Measurements from ENCODE around the gene CAPS.

- TF ChIP-seq CTCF (IDR thresholded peaks at IDR 0.05) (no peak), POLR2AphosphoS5 (IDR thresholded peaks at IDR 0.05) (no peak), POLR2A (IDR thresholded peaks at IDR 0.05) (no peak), EP300 (IDR thresholded peaks at IDR 0.05) (no peak)
These were observed 18.2 kb upstream of the CAPS start for GRCh38 chr19:5895890-5896289.
